Caco-2 (cell line): ENCODE measurements around the gene COL27A1. TPM values are rescaled to one million over a fixed set of nuclear protein-coding genes. Genes with fewer than 3 reads are reported as not detected.

ENCODE experiments used
- BruUV-seq: library from RNA; stranded (reverse); fragments of 400-500 nt; replicated peaks from 2 replicates; lab custom pipeline; 2021; lab: Mats Ljungman, UMichigan
- CTCF ChIA-PET: fragments of 300-600 bp; sonication (Branson Sonifier 250); formaldehyde crosslinking; loops from one replicate; lab custom pipeline; 2022; ENCODE audit warnings: antibody characterized with exemption; lab: Charles Lee
- POLR2A ChIA-PET: fragments of 300-600 bp; sonication (Branson Sonifier 250); formaldehyde crosslinking; loops from one replicate; lab custom pipeline; 2022; ENCODE audit warnings: antibody characterized with exemption; lab: Charles Lee
- DNase-seq, 2 experiments: peaks; one replicate each; pipeline versions ENCODE4 v3.0.0 to v3.0.0-alpha.2; 2020 to 2022
- H3K27me3 ChIP-seq: replicated peaks from 2 replicates; pipeline ENCODE4 v1.6.0; 2011; ENCODE audit warnings: low read length; ENCODE audit not compliant: control insufficient read depth, insufficient read depth
- H3K36me3 ChIP-seq: 2 replicates; pipeline ENCODE4 v1.5.1; 2011; ENCODE audit warnings: low read length; ENCODE audit not compliant: control insufficient read depth, insufficient read depth
- H3K4me1 ChIP-seq: fragments of 250-450 bp; sonication (Bioruptor Pico); 2 replicates; pipeline ENCODE4 v1.5.1; 2020; ENCODE audit warnings: mild to moderate bottlenecking
- H3K4me3 ChIP-seq: 2 replicates; pipeline ENCODE4 v1.5.1; 2011; ENCODE audit warnings: low read depth, mild to moderate bottlenecking, control low read depth, low read length
- H3K9me3 ChIP-seq: fragments of 250-450 bp; sonication (Bioruptor Pico); 2 replicates; pipeline ENCODE4 v1.5.1; 2020; ENCODE audit warnings: mild to moderate bottlenecking, moderate library complexity
- H3K27ac Mint-ChIP-seq: one replicate; pipeline ENCODE4 v1.8.0; 2022; ENCODE audit warnings: mixed read lengths; ENCODE audit not compliant: unreplicated experiment
- H3K27me3 Mint-ChIP-seq: one replicate; pipeline ENCODE4 v1.8.0; 2022; ENCODE audit warnings: mixed read lengths; ENCODE audit not compliant: insufficient read depth, unreplicated experiment
- H3K36me3 Mint-ChIP-seq: one replicate; pipeline ENCODE4 v1.8.0; 2022; ENCODE audit warnings: mild to moderate bottlenecking, mixed read lengths; ENCODE audit not compliant: insufficient read depth, unreplicated experiment
- H3K4me1 Mint-ChIP-seq: one replicate; pipeline ENCODE4 v1.8.0; 2022; ENCODE audit warnings: low read depth, mixed read lengths; ENCODE audit not compliant: unreplicated experiment
- H3K4me3 Mint-ChIP-seq: one replicate; pipeline ENCODE4 v1.8.0; 2022; ENCODE audit warnings: mild to moderate bottlenecking, moderate library complexity, mixed read lengths; ENCODE audit not compliant: unreplicated experiment
- H3K9me3 Mint-ChIP-seq: one replicate; pipeline ENCODE4 v1.8.0; 2022; ENCODE audit warnings: mixed read lengths; ENCODE audit not compliant: unreplicated experiment
- intact Hi-C: fragments of 100-400 bp; cut with micrococcal nuclease; formaldehyde crosslinking; loops from one replicate; pipeline ENCODE4 v1.10.0; 2022; ENCODE audit not compliant: unreplicated experiment
- total RNA-seq: library from RNA; stranded (reverse); gene quantifications from 2 replicates; pipeline ENCODE4 v1.2.3, GENCODE V29; 2022
- TF ChIP-seq, protein P1 (sequence below), 2 experiments: fragments of 200-600 bp in 1 of 2; IDR thresholded peaks; 1 replicate in 1 of 2; 2 replicates in 1 of 2; pipeline versions ENCODE4 v1.5.1 to v1.8.0; 2011 to 2022; ENCODE audit warnings: antibody characterized with exemption in 1 of 2, control low read depth in 1 of 2, inconsistent platforms in 1 of 2, low read depth in 1 of 2, low read length in 1 of 2, mild to moderate bottlenecking in 1 of 2, moderate library complexity in 1 of 2; ENCODE audit not compliant: insufficient read depth in 1 of 2, severe bottlenecking in 1 of 2, unreplicated experiment in 1 of 2

Gene COL27A1
- total RNA-seq, 1 experiment from 2014 or later, result 31.1 TPM

DNA sequence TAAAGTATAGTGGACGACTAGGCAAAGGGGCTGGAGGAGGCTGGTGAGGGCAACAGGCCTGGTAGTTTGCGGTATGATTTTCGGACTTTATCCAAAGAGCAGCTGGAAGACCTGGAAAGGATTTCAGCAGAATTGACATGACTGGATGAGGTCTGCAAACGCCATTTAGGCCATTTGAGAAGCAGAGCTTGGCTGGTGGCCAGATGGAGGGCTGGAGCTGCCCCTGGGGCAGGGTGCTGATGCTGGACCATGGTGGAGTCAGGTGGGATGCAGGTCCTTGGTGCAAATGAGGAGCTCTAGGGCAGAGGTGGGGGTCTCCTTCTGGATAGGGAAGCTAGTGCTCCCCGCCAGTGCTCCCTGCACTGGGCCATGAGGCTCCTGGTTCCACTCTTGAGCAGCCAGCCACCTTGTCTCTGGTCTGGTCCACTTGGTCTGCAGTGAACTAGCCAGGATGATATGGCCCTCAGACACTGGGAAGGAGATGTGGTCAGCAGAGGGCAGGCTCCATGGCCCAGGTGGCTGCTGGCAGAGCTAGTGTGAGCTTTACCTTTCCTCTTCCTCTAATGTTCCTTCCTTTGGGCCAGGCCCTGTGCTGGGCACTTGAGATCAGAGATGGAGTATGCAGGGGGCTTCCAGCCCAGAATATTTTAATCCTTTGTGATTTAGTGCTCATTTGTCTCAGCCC lies 31.4 kb downstream of the COL27A1 start:
- Histone ChIP-seq H3K9me3 (peaks cover 4% of the 10 kb centered on the region; the same call in 1 of the 2 replicates), H3K4me3 (no peak overlapping the region), H3K27me3 (no peaks in the 10 kb centered on the region), H3K4me1 (no peaks in the 10 kb centered on the region; the same call in 1 of the 2 replicates), H3K36me3 (peaks cover 4% of the 10 kb centered on the region; the same call in 1 of the 2 replicates)
- ChIA-PET POLR2A (no interaction called here), CTCF (interaction anchor here (0.6 to 1.7 kb wide), 3 partner anchors 30 to 104 kb away, joined by 3 to 6 read pairs (median 4); no protein-coding TSS in a partner anchor)
- H3K4me3 Mint-ChIP-seq, result no peak overlapping the region
- intact Hi-C loops, result no loop called here
- no TSS peak for BruUV-seq
- H3K27me3 Mint-ChIP-seq, result no peaks in the 10 kb centered on the region
- H3K27ac Mint-ChIP-seq, result no peak overlapping the region
- no peaks in the 10 kb centered on the region for H3K4me1 Mint-ChIP-seq
- no peak for DNase-seq
- TF ChIP-seq, protein P1, sequence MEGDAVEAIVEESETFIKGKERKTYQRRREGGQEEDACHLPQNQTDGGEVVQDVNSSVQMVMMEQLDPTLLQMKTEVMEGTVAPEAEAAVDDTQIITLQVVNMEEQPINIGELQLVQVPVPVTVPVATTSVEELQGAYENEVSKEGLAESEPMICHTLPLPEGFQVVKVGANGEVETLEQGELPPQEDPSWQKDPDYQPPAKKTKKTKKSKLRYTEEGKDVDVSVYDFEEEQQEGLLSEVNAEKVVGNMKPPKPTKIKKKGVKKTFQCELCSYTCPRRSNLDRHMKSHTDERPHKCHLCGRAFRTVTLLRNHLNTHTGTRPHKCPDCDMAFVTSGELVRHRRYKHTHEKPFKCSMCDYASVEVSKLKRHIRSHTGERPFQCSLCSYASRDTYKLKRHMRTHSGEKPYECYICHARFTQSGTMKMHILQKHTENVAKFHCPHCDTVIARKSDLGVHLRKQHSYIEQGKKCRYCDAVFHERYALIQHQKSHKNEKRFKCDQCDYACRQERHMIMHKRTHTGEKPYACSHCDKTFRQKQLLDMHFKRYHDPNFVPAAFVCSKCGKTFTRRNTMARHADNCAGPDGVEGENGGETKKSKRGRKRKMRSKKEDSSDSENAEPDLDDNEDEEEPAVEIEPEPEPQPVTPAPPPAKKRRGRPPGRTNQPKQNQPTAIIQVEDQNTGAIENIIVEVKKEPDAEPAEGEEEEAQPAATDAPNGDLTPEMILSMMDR (IDR thresholded peaks at IDR 0.05; ENCODE audit: insufficient read depth in 1 of 2, low read depth in 1 of 2, low read length in 1 of 2, severe bottlenecking in 1 of 2, unreplicated experiment in 1 of 2), result no peak
- no peaks in the 10 kb centered on the region for H3K9me3 Mint-ChIP-seq
- H3K36me3 Mint-ChIP-seq, result peaks cover 20% of the 10 kb centered on the region

DNA sequence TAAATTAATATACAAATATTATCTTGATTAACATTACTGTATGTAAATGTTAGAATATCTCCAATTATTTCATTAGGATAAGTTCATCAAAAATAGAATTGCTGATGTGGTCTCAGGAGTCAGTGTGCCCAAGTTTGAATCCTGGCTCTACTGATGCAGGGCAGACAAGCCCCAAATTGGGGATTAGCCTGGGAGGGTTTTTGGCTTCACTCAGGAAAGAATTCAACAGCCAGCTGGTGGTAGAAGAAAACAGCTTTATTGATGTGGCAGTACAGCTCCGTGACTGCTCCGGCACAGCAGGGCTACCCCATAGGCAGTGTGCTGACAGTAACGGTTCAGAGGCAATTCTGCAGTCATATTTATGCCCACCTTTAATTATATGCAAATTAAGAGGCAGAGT lies 32.5 kb downstream of the COL27A1 start:
- Histone ChIP-seq H3K4me3 (no peak overlapping the region), H3K27me3 (no peaks in the 10 kb centered on the region), H3K9me3 (peaks cover 4% of the 10 kb centered on the region; the same call in 1 of the 2 replicates), H3K36me3 (peaks cover 3% of the 10 kb centered on the region), H3K4me1 (no peaks in the 10 kb centered on the region; the same call in 1 of the 2 replicates)
- no peak for DNase-seq
- ChIA-PET POLR2A (no interaction called here), CTCF (interaction anchor here (1.0 to 1.7 kb wide), 2 partner anchors 80 to 103 kb away, joined by 3 to 4 read pairs; no protein-coding TSS in a partner anchor)
- H3K4me3 Mint-ChIP-seq, result no peak overlapping the region
- H3K9me3 Mint-ChIP-seq, result no peaks in the 10 kb centered on the region
- no peak overlapping the region for H3K27ac Mint-ChIP-seq
- peaks cover 20% of the 10 kb centered on the region for H3K36me3 Mint-ChIP-seq
- H3K27me3 Mint-ChIP-seq, result no peaks in the 10 kb centered on the region
- TF ChIP-seq, protein P1 (IDR thresholded peaks at IDR 0.05; ENCODE audit: insufficient read depth in 1 of 2, low read depth in 1 of 2, low read length in 1 of 2, severe bottlenecking in 1 of 2, unreplicated experiment in 1 of 2), result no peak
- intact Hi-C loops, result no loop called here
- no peaks in the 10 kb centered on the region for H3K4me1 Mint-ChIP-seq
- BruUV-seq, result no TSS peak

DNA sequence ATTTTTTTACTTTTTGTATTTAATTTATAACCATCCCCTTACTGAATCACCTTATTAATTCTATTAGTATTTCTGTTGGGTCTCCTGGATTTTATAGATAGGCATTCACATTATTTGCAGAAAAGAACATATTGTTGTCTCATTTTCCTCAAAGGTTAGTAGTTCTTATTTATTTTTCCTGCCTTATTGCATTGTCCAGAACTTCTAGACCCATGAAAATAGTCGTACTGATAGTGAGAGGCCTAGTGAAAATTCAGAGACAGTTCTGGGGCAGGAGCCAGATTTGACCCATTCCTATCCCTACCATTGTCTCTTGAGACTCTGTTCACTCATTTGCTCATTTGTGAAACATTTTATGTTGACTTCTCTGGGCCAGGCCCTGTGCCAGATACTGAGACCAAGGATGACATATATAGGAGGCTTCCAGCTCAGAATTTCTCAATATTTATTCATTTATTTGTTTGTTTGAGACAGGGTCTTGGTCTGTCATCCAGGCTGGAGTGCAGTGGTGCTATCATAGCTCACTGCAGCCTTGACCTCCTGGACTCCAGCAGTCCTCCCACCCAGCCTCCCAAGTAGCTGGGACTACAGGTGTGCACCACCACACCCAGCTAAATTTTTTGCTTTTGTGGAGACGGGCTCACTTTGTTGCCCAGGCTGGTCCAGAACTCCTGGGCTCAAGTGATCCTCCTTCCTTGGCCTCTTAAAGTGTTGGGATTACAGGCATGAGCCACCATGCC lies 34.7 kb downstream of the COL27A1 start:
- no TSS peak for BruUV-seq
- no peaks in the 10 kb centered on the region for H3K4me1 ChIP-seq
- Mint-ChIP-seq H3K4me1 (no peaks in the 10 kb centered on the region), H3K9me3 (no peaks in the 10 kb centered on the region), H3K27ac (no peak overlapping the region), H3K27me3 (no peaks in the 10 kb centered on the region), H3K4me3 (no peak overlapping the region), H3K36me3 (peaks cover 15% of the 10 kb centered on the region)
- intact Hi-C loops, result no loop called here
- POLR2A ChIA-PET, result no interaction called here
- H3K9me3 ChIP-seq, result peaks cover 4% of the 10 kb centered on the region; the same call in 1 of the 2 replicates
- H3K27me3 ChIP-seq, result no peaks in the 10 kb centered on the region
- peaks cover 2% of the 10 kb centered on the region for H3K36me3 ChIP-seq
- TF ChIP-seq, protein P1 (IDR thresholded peaks at IDR 0.05; ENCODE audit: insufficient read depth in 1 of 2, low read depth in 1 of 2, low read length in 1 of 2, severe bottlenecking in 1 of 2, unreplicated experiment in 1 of 2), result no peak
- no peak for DNase-seq
- H3K4me3 ChIP-seq, result no peak overlapping the region
- CTCF ChIA-PET, result interaction anchor here (1.2 kb wide), 1 partner anchor 82 kb away, joined by 3 read pairs; no protein-coding TSS in a partner anchor
